C4-2B (cell line): ENCODE results near the gene KDM1A.

Experiments used
- ZFX ChIP-seq: fragments of 450-650 bp; IDR thresholded peaks from 2 replicates; pipeline ENCODE4 v1.6.1; 2017
- TF ChIP-seq, protein P1 (sequence below): fragments of 450-650 bp; conservative IDR thresholded peaks from 2 replicates; pipeline ENCODE4 v1.5.1; 2017; ENCODE audit warnings: mild to moderate bottlenecking

DNA sequence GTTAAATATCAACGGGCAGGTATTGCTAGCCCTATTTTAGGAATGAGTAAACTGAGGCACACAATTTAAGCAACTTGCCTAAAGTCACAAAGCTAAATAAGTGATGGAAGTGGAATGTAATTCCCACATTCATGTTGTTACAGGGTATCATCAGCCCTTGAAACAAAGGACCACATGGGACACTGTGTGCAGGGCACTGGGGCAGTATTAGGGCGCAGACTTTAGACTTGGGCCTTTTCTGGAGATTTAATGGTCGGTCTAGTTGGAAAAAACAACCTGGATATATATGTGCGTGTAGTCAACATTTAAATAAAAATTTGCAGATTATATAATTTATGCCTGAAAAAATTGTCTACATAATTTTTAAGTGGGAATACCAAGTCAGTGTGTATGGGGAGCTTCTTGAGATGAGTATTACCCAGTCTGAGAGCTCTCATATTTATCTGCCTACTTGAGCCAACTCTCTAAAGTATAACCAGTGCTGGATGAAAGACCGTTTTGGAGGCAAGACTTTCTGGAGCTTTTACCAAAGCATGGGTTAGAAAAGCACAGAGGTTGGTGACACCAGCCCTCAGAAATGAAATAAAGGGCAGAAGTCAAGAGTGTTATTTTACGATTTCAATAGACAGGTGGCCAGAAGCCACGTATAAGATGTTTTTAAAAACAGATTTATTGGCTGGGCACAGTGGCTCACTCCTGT is 1.6 kb downstream of the KDM1A start:
- TF ChIP-seq, protein P1, sequence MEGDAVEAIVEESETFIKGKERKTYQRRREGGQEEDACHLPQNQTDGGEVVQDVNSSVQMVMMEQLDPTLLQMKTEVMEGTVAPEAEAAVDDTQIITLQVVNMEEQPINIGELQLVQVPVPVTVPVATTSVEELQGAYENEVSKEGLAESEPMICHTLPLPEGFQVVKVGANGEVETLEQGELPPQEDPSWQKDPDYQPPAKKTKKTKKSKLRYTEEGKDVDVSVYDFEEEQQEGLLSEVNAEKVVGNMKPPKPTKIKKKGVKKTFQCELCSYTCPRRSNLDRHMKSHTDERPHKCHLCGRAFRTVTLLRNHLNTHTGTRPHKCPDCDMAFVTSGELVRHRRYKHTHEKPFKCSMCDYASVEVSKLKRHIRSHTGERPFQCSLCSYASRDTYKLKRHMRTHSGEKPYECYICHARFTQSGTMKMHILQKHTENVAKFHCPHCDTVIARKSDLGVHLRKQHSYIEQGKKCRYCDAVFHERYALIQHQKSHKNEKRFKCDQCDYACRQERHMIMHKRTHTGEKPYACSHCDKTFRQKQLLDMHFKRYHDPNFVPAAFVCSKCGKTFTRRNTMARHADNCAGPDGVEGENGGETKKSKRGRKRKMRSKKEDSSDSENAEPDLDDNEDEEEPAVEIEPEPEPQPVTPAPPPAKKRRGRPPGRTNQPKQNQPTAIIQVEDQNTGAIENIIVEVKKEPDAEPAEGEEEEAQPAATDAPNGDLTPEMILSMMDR: no peak
- TF ChIP-seq ZFX: no peak
